Smooth muscle cell (in vitro differentiated cells): ENCODE measurements around the gene ELFN1. TPM values are rescaled to one million over a fixed set of nuclear protein-coding genes. Genes with fewer than 3 reads are reported as not detected.

Experiments used
- DNase-seq: peaks from one replicate; lab custom pipeline; 2025; ENCODE audit not compliant: unreplicated experiment; lab: John Stamatoyannopoulos, UW
- H2AFZ ChIP-seq: fragments of 200-600 bp; sonication (generic); 2 replicates; pipeline ENCODE4 v1.6.0; 2016; ENCODE audit warnings: antibody characterized with exemption, low read depth, mild to moderate bottlenecking
- H3F3A ChIP-seq: fragments of 200-600 bp; sonication (generic); 2 replicates; pipeline ENCODE4 v1.6.0; 2017; ENCODE audit warnings: antibody characterized with exemption, low read depth
- H3K27ac ChIP-seq: fragments of 200-600 bp; sonication (generic); 2 replicates; pipeline ENCODE4 v1.5.1; 2016; ENCODE audit warnings: low read depth, mild to moderate bottlenecking
- H3K27me3 ChIP-seq: fragments of 200-600 bp; sonication (generic); 2 replicates; pipeline ENCODE4 v1.6.1; 2016; ENCODE audit warnings: low read depth, mild to moderate bottlenecking
- H3K36me3 ChIP-seq: fragments of 200-600 bp; sonication (generic); 2 replicates; pipeline ENCODE4 v1.5.1; 2016; ENCODE audit warnings: low read depth
- H3K4me1 ChIP-seq: fragments of 200-600 bp; sonication (generic); 2 replicates; pipeline ENCODE4 v1.5.1; 2016; ENCODE audit warnings: low read depth
- H3K4me2 ChIP-seq: fragments of 200-600 bp; sonication (generic); 2 replicates; pipeline ENCODE4 v1.6.0; 2016; ENCODE audit warnings: mild to moderate bottlenecking
- H3K4me3 ChIP-seq: fragments of 200-600 bp; sonication (generic); 2 replicates; pipeline ENCODE4 v1.5.1; 2016; ENCODE audit warnings: mild to moderate bottlenecking
- H3K79me2 ChIP-seq: fragments of 200-600 bp; sonication (generic); 2 replicates; pipeline ENCODE4 v1.6.0; 2016; ENCODE audit warnings: low read depth, mild to moderate bottlenecking
- H3K9ac ChIP-seq: fragments of 200-600 bp; sonication (generic); 2 replicates; pipeline ENCODE4 v1.6.0; 2016; ENCODE audit warnings: low read depth
- H3K9me3 ChIP-seq: fragments of 200-600 bp; sonication (generic); replicated peaks from 2 replicates; pipeline ENCODE4 v1.5.1; 2016; ENCODE audit warnings: low read depth
- H4K20me1 ChIP-seq: fragments of 200-600 bp; sonication (generic); 2 replicates; pipeline ENCODE4 v1.6.0; 2016; ENCODE audit warnings: low read depth
- WGBS: methylation state at CpG from one replicate; pipeline ENCODE4 v1.1.7; 2016; ENCODE audit warnings: low lambda C conversion rate; 5-methylcytosine and 5-hydroxymethylcytosine counted together
- polyA plus RNA-seq: library from polyadenylated mRNA; unstranded; fragments of >200 nt; fragmentation: Nextera tagmentation; extraction: Ambion mirVana; gene quantifications from 2 replicates; pipeline ENCODE4 v1.2.1, GENCODE V29; 2016
- total RNA-seq: library from RNA; depleted of rRNA; stranded (reverse); fragments of >200 nt; gene quantifications from 2 replicates; pipeline ENCODE4 v1.2.3, GENCODE V29; 2014
- TF ChIP-seq, protein P1 (sequence below): fragments of 200-600 bp; sonication (generic); IDR thresholded peaks from 2 replicates; pipeline ENCODE4 v1.5.1; 2017; ENCODE audit warnings: borderline replicate concordance, mild to moderate bottlenecking, antibody characterized with exemption; ENCODE audit not compliant: insufficient read depth, poor library complexity, severe bottlenecking

The ELFN1 gene
- total and polyA plus RNA-seq, 2 experiments from 2014 or later = 4.2 to 6.2 TPM

GRCh38 chr7:1704811-1705738, 35.0 kb downstream of the ELFN1 start:
- Histone ChIP-seq H3K4me3 (no peak overlapping the region), H3K9me3 (peaks cover 3% of the 10 kb centered on the region), H3K9ac (no peak overlapping the region), H3K79me2 (no peaks in the 10 kb centered on the region), H2AFZ (no peak overlapping the region), H4K20me1 (no peaks in the 10 kb centered on the region), H3K27ac (no peak overlapping the region), H3K27me3 (no peaks in the 10 kb centered on the region), H3K36me3 (no peaks in the 10 kb centered on the region), H3K4me2 (no peak overlapping the region), H3K4me1 (no peaks in the 10 kb centered on the region), H3F3A (no peaks in the 10 kb centered on the region)
- no peak for DNase-seq
- 50% methylated on average over 25 of the region's 26 CpGs for WGBS
- TF ChIP-seq, protein P1, sequence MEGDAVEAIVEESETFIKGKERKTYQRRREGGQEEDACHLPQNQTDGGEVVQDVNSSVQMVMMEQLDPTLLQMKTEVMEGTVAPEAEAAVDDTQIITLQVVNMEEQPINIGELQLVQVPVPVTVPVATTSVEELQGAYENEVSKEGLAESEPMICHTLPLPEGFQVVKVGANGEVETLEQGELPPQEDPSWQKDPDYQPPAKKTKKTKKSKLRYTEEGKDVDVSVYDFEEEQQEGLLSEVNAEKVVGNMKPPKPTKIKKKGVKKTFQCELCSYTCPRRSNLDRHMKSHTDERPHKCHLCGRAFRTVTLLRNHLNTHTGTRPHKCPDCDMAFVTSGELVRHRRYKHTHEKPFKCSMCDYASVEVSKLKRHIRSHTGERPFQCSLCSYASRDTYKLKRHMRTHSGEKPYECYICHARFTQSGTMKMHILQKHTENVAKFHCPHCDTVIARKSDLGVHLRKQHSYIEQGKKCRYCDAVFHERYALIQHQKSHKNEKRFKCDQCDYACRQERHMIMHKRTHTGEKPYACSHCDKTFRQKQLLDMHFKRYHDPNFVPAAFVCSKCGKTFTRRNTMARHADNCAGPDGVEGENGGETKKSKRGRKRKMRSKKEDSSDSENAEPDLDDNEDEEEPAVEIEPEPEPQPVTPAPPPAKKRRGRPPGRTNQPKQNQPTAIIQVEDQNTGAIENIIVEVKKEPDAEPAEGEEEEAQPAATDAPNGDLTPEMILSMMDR = no peak

DNA sequence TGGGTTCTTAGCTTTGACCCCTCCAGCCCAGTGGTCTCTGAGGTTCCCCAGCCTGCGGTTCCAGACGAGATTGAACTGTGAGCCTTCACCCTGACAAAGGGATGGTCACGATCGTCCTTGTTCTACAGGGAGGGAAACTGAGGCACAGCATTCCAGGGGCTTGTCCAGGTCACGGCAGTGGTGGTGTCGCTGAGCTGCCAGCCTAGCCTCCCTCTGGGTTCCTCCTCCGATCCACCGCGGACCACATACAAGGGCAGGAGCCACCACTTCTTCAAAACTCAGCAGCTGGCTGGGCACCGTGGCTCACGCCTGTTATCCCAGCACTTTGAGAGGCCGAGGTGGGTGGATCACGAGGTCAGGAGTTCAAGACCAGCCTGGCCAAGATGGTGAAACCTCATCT, 35.8 kb downstream of the ELFN1 start:
- 91% methylated on average over 13 of the region's 13 CpGs for WGBS
- no peaks in the 10 kb centered on the region for H3F3A ChIP-seq
- H3K9me3 ChIP-seq = peaks cover 3% of the 10 kb centered on the region
- H4K20me1 ChIP-seq = no peaks in the 10 kb centered on the region
- no peak overlapping the region for H3K4me3 ChIP-seq
- TF ChIP-seq, protein P1 = no peak
- H3K27me3 ChIP-seq = no peaks in the 10 kb centered on the region
- no peak overlapping the region for H3K9ac ChIP-seq
- H3K27ac ChIP-seq = no peak overlapping the region
- no peaks in the 10 kb centered on the region for H3K4me1 ChIP-seq
- H3K79me2 ChIP-seq = no peaks in the 10 kb centered on the region
- no peak overlapping the region for H2AFZ ChIP-seq
- no peak overlapping the region for H3K4me2 ChIP-seq
- H3K36me3 ChIP-seq = no peaks in the 10 kb centered on the region
- no peak for DNase-seq

GRCh38 chr7:1706381-1706720, 36.3 kb downstream of the ELFN1 start:
- 90% methylated on average over 5 of the region's 5 CpGs for WGBS
- Histone ChIP-seq H3K9me3 (peaks cover 3% of the 10 kb centered on the region), H3K36me3 (no peaks in the 10 kb centered on the region), H2AFZ (no peak overlapping the region), H3K27me3 (no peaks in the 10 kb centered on the region), H3K27ac (no peak overlapping the region), H3K9ac (no peak overlapping the region), H3K4me2 (no peak overlapping the region), H4K20me1 (no peaks in the 10 kb centered on the region), H3K4me1 (no peaks in the 10 kb centered on the region), H3K4me3 (no peak overlapping the region), H3K79me2 (no peaks in the 10 kb centered on the region), H3F3A (no peaks in the 10 kb centered on the region)
- TF ChIP-seq, protein P1 = no peak
- no peak for DNase-seq
